Neural cell (in vitro differentiated cells): ENCODE measurements around the gene GNAS-AS1.

ENCODE experiments used
- CTCF ChIP-seq: fragments of 450-650 bp; IDR thresholded peaks from 2 replicates; pipeline ENCODE4 v1.5.1; 2014; ENCODE audit warnings: antibody characterized with exemption, mild to moderate bottlenecking, moderate library complexity; ENCODE audit not compliant: poor library complexity, severe bottlenecking
- EP300 ChIP-seq: fragments of 450-650 bp; conservative IDR thresholded peaks from 2 replicates; pipeline ENCODE4 v1.6.1; 2014; ENCODE audit warnings: antibody characterized with exemption, mild to moderate bottlenecking, moderate library complexity; ENCODE audit not compliant: poor library complexity, severe bottlenecking
- EZH2 ChIP-seq: fragments of 200-600, 300-800 bp; shearing (Covaris generic), sonication (generic); IDR thresholded peaks from 2 replicates; pipeline ENCODE4 v1.6.1; 2014; ENCODE audit warnings: antibody characterized with exemption, low read length, borderline replicate concordance, mild to moderate bottlenecking; ENCODE audit not compliant: insufficient read depth, poor library complexity, severe bottlenecking
- MXI1 ChIP-seq: fragments of 450-650 bp; conservative IDR thresholded peaks from 2 replicates; pipeline ENCODE4 v1.6.1; 2014; ENCODE audit warnings: antibody characterized with exemption, mild to moderate bottlenecking; ENCODE audit not compliant: poor library complexity, severe bottlenecking
- RAD21 ChIP-seq: fragments of 450-650 bp; conservative IDR thresholded peaks from 2 replicates; pipeline ENCODE4 v1.6.1; 2014; ENCODE audit warnings: antibody characterized with exemption, mild to moderate bottlenecking, moderate library complexity
- SMC3 ChIP-seq: fragments of 450-650 bp; conservative IDR thresholded peaks from 2 replicates; pipeline ENCODE4 v1.6.1; 2014; ENCODE audit warnings: antibody characterized with exemption, mild to moderate bottlenecking, moderate library complexity; ENCODE audit not compliant: poor library complexity
- TAF1 ChIP-seq: IDR thresholded peaks from 2 replicates; pipeline ENCODE4 v1.6.1; 2012; ENCODE audit warnings: low read depth
- TF ChIP-seq, protein P1 (sequence below): IDR thresholded peaks from 2 replicates; pipeline ENCODE4 v1.6.1; 2012; ENCODE audit warnings: borderline replicate concordance

DNA sequence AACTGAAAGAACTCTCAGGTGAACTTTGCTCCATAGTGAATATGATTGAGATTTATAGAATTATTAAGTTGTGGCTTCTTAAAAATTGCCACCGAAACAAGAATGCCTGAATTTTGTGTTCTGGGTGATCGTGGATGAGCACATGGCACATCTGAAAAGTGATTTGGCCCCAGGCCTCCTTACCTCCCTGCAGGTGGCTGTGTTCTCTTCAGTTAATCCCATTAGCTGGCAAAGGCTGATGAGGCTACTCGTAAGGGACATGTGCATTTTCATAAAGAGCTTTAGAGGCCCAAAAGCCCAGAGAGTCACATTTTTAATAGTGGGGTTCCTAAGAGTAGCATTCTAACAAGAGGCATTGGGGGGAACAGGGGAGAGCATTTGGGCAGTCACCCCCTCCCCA is 24.4 kb upstream of the GNAS-AS1 start:
- TF ChIP-seq RAD21 (no peak), TAF1 (no peak), CTCF (no peak), MXI1 (no peak), EZH2 (no peak), EP300 (no peak), SMC3 (no peak)
- TF ChIP-seq, protein P1, sequence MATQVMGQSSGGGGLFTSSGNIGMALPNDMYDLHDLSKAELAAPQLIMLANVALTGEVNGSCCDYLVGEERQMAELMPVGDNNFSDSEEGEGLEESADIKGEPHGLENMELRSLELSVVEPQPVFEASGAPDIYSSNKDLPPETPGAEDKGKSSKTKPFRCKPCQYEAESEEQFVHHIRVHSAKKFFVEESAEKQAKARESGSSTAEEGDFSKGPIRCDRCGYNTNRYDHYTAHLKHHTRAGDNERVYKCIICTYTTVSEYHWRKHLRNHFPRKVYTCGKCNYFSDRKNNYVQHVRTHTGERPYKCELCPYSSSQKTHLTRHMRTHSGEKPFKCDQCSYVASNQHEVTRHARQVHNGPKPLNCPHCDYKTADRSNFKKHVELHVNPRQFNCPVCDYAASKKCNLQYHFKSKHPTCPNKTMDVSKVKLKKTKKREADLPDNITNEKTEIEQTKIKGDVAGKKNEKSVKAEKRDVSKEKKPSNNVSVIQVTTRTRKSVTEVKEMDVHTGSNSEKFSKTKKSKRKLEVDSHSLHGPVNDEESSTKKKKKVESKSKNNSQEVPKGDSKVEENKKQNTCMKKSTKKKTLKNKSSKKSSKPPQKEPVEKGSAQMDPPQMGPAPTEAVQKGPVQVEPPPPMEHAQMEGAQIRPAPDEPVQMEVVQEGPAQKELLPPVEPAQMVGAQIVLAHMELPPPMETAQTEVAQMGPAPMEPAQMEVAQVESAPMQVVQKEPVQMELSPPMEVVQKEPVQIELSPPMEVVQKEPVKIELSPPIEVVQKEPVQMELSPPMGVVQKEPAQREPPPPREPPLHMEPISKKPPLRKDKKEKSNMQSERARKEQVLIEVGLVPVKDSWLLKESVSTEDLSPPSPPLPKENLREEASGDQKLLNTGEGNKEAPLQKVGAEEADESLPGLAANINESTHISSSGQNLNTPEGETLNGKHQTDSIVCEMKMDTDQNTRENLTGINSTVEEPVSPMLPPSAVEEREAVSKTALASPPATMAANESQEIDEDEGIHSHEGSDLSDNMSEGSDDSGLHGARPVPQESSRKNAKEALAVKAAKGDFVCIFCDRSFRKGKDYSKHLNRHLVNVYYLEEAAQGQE: no peak
